Fibroblast of peridontal ligament (primary cell): Measurements from ENCODE around the gene SAP130.
"Not testable (repeated sequence)": the region's sequence is repeated elsewhere in the genome, so short reads cannot be mapped to it uniquely, and the experiment has no call there.

Source experiments
- DNase-seq: peaks from one replicate; pipeline ENCODE4 v3.0.0-alpha.2; 2010; ENCODE audit errors: extremely low read depth

SAP130 gene

DNA sequence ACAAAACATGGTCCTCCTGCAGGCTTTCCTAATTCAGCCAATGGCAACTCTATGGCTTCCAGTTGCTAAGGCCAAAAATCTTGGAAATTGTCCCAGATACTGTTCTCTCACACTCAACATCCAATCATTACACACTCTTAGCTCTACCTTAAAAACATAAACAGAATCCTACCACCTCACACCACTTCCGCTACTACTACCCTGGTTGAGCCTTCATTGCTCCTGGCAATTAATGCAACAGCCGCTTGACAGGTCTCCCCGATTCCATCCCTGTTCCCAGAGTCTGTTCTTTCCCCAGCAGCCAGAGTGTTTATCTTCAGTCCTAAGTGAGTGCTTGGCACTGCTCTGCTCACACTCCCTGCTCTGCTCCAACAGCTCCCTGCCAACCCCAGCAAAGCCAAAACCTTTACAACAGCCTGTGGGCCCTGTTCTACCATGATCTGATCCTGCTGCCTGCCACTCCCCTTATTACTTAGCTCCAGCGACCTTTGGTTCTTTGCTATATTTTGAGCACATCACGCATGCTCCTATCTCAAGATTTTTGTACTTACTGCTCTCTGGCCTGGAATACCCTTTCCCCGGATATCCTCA is 74.6 kb downstream of the SAP130 start:
- DNase-seq = peak; percentile 31

DNA sequence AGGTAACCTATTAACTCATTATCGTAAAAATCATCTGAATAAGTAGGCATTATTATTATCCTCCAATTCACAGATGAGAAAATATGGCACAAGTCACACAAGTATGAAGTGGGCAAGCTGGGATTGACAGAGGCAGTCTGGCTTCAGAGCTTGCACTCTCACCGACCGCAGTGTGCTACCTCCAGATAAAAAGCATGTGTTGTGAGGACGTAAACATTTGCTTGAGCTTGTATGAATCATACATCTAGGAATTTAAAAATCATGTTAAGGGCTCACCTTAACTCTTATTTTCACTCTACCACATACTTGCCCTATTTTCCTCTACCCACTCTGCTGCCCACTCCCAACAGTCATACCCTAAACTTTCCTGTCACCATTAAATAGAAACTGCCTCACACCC is 76.8 kb downstream of the SAP130 start:
- DNase-seq = no peak

- DNase-seq = no peak
Measured at GRCh38 chr2:127950264-127950663, 77.6 kb downstream of the SAP130 start.

DNA sequence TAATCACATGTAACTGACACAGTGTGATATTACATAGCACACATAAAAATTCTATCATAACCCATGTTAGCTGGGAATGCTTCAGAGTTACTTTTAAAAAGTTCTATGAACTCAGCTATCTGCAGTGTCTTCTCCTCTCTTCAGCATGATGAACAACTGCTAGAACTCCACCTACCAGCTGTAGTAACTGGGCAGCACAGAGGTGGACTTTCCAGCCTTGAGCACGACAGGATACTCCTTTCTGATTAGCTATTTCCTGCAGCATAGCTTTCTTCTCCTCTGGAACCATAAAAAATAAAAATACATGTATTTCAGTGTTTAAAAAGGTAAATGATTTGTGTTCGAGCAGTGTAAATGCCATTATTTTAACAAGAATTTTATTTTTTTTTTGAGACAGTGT is 82.6 kb downstream of the SAP130 start:
- no peak for DNase-seq

DNA sequence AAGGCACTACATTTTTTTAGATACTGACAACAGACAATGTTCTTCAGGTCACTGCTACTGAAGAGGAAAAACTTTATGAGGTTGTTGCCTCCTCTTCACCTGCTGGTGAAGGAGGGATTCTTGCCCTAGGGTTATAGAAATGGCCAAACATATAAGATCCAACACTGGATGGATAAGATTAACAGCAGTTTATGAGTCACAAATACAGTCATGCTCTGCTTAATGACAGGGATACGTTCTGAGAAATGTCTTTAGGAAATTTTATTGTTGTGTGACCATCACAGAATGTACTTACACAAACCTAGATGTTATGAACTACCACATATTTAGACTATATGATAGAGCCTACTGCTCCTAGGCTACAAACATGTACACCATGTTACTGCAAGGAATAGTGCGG is 84.7 kb downstream of the SAP130 start:
- DNase-seq = no peak

DNA sequence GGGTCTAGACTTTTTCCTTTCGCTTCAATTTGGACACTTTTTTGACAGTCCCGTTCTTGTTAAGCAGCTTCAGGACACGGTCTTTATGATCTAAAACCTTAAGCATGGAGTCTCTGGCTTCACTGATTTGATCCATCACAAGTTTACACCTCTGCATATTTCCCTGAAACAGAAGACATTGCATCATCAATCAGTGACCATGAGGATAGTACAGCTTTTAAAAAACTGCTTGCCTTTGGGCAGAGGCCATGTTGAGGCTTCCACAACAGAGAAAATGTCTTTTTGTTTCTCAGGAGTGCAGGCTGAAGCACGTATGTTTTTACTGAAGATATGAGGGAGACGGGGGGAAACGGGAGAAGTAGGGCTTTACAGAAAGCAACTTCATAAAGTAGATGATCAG is 85.9 kb downstream of the SAP130 start:
- DNase-seq = no peak

GRCh38 chr2:127941461-127941860 is 86.4 kb downstream of the SAP130 start:
- no peak for DNase-seq

DNA sequence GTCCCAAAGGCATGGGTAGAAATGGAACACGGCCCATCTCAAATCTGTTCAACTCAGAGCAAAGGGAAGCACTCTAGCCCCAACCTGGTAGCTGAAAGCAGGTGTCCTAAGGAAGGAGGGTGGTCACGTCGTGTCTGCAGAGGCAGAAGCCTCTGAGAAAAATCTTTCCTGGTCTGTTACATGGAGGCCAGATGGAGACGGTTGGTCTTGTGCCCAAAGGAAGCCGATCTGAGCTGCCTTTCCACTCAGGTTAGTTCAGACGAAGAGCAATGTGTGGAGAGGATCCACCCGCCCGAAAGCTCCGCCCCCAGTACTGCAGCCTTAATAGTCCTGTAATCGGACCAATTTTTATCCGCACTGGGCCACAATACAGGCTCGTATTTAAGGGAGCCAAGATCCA is 87.2 kb downstream of the SAP130 start:
- no peak for DNase-seq

DNA sequence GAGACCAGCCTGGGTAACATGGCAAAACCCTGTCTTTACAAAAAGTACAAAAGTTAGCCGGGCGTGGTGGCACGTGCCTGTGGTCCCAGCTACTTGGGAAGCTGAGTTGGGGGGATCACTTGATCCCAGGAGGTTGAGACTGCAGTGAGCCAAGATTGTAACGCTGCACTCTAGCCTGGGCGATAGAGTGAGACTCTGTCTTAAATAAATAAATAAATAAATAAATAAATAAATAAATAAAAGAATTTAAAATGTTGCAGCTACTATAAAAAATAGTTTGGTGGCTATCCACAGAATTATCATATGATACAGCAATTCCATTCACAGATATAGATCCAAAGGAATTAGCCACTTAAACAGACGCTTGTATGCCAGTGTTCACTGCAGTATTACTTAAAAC is 92.5 kb downstream of the SAP130 start:
- no peak for DNase-seq

DNA sequence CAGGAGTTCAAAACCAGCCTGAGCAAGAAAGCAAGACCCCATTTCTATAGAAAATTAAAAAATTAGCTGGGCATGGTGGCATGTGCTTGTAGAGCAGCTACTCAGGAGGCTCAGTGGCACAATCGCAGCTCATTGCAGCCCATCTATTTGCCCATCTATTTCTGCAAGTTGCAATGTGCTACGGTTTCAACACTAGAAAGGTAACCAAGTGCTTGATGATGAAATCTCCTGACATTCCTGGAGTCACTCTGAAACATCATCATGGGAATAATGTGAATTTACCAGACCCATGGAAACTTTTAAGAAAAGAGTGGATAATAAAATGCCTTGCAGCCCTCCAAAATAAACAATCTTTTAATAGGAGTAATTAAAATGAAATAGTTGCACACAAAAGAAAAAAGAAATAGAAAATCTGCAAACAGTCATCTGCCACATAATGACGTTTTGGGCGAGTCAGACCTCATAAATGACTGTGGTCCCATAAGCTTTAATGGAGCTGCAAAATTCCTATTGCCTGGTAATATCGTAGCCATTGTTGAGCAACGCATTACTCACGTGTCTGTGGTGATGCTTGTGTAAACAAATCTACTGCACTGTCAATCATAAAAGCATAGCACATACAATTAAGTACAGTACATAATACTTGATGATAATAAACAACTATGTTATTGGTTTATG is 95.5 kb downstream of the SAP130 start:
- peak; percentile 58 for DNase-seq

- DNase-seq = no peak
Measured at GRCh38 chr2:127929449-127929848, 98.4 kb downstream of the SAP130 start.

DNA sequence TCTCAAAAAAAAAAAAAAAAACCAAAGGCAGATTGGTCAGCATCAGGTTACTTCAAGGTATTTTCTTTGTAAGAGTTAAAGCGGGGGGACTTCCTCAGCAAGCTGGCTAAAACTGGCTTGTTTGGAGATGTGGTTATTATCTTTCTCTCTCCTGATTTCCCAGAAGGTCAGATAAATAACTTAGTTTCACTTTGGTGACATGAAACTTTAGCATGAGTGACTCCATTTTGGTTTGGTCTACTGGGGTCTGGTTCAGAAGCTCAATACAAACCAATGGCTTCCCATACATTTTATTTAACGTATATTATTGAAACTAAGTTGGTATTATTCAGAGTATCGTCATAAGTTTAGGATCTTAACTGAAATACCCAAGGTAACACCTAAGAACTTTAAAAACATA is 100.5 kb downstream of the SAP130 start:
- no peak for DNase-seq

- DNase-seq = peak; percentile 28
Measured at GRCh38 chr2:127917916-127918315, 109.9 kb downstream of the SAP130 start.

- no peak for DNase-seq
Measured at GRCh38 chr2:127913808-127914457, 113.9 kb downstream of the SAP130 start.

- DNase-seq = no peak
Measured at GRCh38 chr2:127911737-127912136, 116.1 kb downstream of the SAP130 start.

- no peak for DNase-seq
Measured at GRCh38 chr2:127910415-127910814, 117.4 kb downstream of the SAP130 start.

- no peak for DNase-seq
Measured at GRCh38 chr2:127909019-127909418, 118.8 kb downstream of the SAP130 start.

- not testable (repeated sequence) for DNase-seq
Measured at GRCh38 chr2:127907733-127908400, 120.0 kb downstream of the SAP130 start.

- no peak for DNase-seq
Measured at GRCh38 chr2:127906206-127906926, 121.5 kb downstream of the SAP130 start.

- DNase-seq = peak; percentile 47
Measured at GRCh38 chr2:127901339-127902056, 126.4 kb downstream of the SAP130 start.

GRCh38 chr2:127897531-127898211 is 130.2 kb downstream of the SAP130 start:
- no peak for DNase-seq
